ENCODE results near the gene BCAS2.

Gene BCAS2

DNA sequence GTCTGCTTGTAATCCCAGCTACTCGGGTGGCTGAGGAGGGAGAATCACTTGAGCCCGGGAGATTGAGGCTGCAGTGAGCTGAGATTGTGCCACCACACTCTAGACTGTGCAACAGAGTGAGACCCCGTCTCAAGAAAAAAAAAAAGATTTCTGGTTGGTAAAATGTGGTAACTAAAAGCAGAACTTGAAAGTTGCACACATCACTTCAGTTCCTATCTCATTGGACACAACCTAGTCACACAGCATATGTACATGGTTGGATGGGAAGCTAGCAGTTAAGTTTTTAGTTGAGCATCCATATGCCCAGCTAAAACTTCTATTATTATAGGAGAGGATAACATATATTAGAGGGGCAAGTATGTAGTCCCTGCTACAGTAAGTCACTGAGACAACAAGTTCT, 22.1 kb downstream of the BCAS2 start:
- no peak overlapping the region for H3K4me3 ChIP-seq (ENCODE audit: low read depth, low read length)

DNA sequence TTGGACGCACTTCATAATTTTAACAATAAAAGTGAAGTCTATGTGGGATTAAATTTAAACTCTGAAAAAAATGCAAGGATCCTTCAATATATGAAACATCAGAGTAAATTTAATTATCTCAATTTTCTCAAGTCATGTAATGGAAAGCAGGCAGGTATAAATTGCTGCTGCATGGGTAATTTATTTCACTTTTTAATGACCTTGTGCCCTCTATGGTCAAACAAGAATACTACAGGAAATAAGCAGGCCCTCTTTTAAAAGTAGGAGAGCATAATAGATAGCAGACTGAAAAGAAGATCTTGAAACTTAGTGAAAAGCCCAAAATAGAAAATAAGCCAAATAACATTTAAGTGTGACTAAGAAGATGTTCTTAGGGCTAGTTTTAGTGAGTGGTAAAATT, 22.9 kb downstream of the BCAS2 start:
- H3K4me3 ChIP-seq (ENCODE audit: low read depth, low read length) = no peak overlapping the region

DNA sequence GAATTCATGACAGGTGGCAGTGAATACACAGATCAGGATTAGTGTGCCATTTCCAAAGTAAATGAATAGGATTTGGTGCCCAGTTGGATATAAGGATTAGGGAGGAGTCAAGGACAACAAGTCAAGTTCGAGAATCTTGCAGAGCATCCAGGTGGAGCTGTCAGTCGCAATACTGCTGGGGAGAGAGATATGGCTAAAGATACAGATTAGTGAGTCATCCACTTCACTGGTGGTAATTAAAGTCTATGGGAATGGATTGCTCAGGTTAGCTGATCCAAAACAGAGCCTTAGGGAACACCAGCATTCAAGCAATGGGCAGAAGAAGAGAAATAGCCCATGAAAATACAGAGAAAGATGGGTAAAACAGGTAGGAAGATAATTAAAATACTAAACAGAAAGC, 26.8 kb downstream of the BCAS2 start:
- no peak overlapping the region for H3K4me3 ChIP-seq (ENCODE audit: low read depth, low read length)

GRCh38 chr1:114552106-114552639, 29.2 kb downstream of the BCAS2 start:
- H3K4me3 ChIP-seq (ENCODE audit: low read depth, low read length) = no peak overlapping the region

DNA sequence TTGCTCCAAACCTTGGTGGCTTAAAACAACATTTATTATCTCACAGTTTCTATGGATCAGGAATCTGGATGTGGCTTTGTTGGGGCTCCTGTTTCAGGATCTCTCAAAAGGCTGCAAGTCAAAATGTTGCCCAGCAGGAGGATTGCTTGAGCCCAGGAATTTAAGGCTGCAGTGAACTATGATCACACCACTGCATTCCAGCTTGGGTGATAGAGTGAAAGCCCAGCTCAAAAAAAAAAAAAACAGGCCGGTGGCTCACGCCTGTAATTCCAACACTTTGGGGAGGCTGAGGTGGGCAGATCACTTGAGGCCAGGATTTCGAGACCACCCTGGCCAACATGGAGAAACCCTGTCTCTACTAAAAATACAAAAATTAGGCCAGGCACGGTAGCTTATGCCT, 30.0 kb downstream of the BCAS2 start:
- no peak overlapping the region for H3K4me3 ChIP-seq (ENCODE audit: low read depth, low read length)

- no peak overlapping the region for H3K4me3 ChIP-seq (ENCODE audit: low read depth, low read length)
Observed at GRCh38 chr1:114550336-114550735, 31.1 kb downstream of the BCAS2 start.

GRCh38 chr1:114549137-114549536, 32.3 kb downstream of the BCAS2 start:
- H3K4me3 ChIP-seq (ENCODE audit: low read depth, low read length) = no peak overlapping the region

DNA sequence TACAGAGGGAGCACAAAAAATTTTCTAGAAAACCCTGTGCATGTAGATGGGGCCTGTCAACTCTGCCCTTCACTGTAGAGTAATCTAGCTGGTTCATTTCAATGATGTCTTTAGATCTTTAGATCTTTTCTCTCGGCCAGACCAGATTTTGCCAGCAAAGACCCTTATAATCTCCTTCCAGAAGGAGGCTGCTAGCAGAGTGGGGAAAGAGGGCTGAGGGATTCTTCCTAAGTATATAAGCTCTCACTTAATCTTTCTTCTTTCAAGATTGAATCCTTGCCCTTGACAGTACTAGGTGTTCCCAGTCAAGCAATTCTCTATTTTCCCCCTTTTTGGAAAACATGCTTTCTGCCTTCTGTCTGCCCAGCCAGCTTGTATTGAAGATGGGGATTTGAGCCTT, 34.3 kb downstream of the BCAS2 start:
- no peak overlapping the region for H3K4me3 ChIP-seq (ENCODE audit: low read depth, low read length)

DNA sequence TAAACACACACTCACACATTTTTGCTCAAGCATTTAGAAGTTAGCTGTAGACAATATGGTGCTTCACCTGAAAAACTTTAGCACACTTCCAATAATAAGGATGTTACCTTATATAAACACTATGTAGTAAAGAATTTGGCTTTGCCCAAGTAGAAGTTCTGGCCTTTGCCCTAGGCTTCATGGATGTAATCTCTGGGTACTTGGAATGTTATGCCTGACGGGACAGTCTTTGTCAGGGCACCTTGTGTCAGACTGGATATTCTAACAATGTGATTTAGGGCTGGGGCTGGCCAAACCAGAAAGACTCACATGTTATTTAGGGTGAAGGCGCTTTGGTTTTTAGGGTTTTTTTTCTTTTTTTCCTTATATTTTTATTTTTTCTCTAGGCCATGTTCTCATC, 35.6 kb downstream of the BCAS2 start:
- H3K4me3 ChIP-seq (ENCODE audit: low read depth, low read length) = no peak overlapping the region

GRCh38 chr1:114545315-114545714, 36.1 kb downstream of the BCAS2 start:
- H3K4me3 ChIP-seq (ENCODE audit: low read depth, low read length) = no peak overlapping the region

GRCh38 chr1:114540821-114541220, 40.6 kb downstream of the BCAS2 start:
- no peak overlapping the region for H3K4me3 ChIP-seq (ENCODE audit: low read depth, low read length)

GRCh38 chr1:114540272-114540671, 41.1 kb downstream of the BCAS2 start:
- no peak overlapping the region for H3K4me3 ChIP-seq (ENCODE audit: low read depth, low read length)

DNA sequence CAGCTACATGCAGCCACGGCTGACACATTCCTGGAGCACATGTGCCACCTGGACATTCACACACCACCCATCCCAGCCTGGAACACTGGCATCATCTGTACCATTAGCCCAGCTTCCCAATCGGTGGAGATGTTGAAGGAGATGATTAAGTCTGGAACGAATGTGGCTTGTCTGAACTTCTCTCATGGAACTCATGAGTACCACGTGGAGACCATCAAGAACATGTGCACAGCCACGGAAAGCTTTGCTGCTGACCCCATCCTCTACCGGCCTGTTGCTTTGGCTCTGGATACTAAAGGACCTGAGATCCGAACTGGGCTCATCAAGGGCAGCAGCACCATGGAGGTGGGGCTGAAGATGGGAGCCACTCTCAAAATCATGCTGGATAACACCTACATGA, 45.4 kb downstream of the BCAS2 start:
- H3K4me3 ChIP-seq (ENCODE audit: low read depth, low read length) = no peak overlapping the region

- H3K4me3 ChIP-seq (ENCODE audit: low read depth, low read length) = no peak overlapping the region
Observed at GRCh38 chr1:114535401-114535800, 46.0 kb downstream of the BCAS2 start.

DNA sequence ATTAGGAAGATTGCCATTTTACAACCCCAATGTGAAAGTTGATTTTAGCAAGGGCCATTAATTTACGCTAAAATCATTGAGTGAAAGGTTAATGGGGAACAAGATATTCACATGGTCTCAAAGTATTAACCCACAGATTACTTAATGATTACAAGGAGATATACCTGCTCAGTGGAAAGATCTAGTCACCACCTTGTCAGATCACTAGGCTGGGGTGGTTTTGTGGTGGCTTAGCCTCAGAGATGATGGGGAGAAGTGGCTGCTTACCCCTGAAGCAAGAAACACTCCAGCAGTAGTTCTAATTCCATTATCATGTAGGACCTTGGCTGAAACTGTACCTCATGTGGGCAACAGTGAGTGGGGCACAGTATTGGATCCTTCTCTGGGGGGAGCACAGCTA, 50.3 kb downstream of the BCAS2 start:
- H3K4me3 ChIP-seq (ENCODE audit: low read depth, low read length) = no peak overlapping the region

GRCh38 chr1:114530224-114530623, 51.2 kb downstream of the BCAS2 start:
- H3K4me3 ChIP-seq (ENCODE audit: low read depth, low read length) = no peak overlapping the region

DNA sequence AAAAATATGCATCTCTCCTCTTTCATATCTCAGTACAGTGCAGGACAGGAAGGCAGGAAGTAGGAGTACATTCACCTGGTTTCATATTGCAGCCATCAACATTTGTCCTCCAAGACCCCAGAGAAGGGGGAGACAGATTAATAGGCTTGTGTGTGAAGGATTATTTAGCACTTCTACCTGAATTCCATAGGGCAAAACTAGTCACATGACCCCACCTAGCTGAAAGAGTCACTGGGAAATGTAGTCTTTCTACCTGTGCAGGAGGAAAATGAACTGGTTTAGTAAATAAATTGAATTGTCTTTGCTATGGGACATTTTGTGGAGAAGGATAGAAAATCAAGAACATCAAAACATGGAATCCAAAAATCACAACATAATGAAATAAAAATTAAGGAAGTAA, 56.5 kb downstream of the BCAS2 start:
- no peak overlapping the region for H3K4me3 ChIP-seq (ENCODE audit: low read depth, low read length)

DNA sequence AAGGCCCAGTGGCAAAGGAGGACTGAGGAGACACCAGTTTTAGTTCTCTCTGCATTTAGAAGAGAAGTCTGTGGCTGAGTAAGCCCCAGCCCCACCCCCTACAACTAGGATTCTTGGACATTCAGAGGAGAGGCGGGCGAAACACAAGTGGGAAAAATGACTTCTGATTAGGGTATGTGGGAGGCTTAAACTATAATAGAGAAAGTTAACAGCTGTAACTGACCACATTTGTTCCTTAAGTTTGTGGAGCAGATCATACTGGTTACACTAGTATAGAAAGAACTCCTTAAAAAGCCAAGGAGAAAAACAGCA, 59.2 kb downstream of the BCAS2 start:
- no peak overlapping the region for H3K4me3 ChIP-seq (ENCODE audit: low read depth, low read length)

DNA sequence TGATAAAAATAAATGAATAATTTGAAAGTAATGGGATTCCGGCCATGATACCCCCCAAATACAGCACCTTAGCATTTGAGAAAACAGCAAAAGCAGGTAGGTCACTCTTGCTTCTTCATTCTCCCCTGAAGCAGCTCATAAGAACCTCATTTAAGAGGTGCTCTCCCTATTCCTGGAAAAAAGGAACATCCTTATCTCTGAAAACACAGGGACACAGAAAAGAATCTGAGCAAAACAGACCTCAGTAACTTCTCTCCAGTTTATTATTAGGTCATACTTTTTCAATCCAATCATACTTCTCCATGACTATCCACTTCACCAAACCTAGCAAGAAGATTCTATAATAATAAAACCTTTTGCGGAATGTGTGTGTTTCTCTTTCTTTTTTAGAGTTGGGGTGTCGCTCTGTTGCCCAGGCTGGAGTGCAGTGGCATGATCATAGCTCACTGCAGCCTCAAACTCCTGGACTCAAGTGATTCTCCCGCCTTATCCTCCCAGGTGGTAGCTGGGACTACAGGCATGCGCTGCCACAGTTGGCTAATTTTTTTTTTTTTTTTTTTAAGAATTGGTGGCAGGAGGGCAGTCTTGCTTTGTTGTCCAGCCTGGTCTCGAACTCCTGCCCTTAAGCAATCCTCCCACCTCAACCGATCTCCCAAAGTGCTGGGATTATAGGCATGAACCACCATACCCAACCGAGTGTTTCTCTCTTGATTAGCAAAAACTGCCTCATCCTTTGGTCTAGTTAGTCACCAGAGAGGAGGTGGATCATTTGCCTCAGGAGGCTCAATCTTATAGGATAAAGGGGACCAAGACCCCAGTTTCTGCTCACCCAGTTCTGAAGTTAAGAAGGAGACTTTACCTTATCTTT, 59.8 kb downstream of the BCAS2 start:
- no peak overlapping the region for H3K4me3 ChIP-seq (ENCODE audit: low read depth, low read length)

Measured in iPS-11a (cell line).